ENCODE results near the gene EFCAB6.

The EFCAB6 gene

DNA sequence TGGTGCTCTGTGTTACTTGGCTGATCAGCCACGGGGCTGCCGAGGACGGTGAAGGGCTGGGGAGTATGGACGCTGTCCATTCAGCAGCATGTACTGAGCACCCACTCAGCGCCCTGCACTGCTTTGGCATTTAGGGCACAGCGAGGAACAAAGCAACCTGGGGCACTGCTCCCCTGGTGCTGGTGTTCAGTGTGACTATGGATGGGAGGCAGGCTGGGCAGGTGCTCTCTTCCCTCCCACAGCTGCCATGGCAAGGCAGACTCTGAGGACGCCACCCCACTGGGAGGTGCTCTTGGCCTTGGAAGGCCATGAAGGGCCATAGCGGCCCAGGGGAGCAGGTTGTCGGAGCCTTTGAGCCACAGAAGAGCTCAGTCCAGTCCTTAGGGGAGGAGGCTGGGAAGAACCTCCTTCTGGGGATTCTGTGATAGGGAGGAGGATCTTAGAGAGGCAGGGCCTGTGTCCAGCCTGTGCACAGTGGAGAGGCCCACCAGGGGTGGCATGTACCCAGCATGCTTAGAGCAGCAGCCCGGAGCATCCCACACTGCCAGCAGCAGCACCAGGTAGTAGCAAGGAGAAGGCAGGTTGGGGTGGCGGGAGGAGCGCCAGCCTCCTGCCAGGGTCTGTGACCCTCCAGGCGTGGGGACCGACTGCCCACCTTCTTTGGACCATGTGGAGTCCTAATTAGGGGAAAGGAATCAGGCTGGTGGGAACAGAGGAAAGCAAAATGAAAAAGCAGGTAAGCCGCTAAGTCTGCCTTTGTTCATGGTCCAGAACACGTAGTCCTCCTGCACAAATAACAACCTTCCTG, 258.4 kb downstream of the EFCAB6 start:
- no peak for DNase-seq
- TF ChIP-seq GATA1 (IDR thresholded peaks at IDR 0.05; ENCODE audit: low read depth, low read length) (no peak), POLR2A (IDR thresholded peaks at IDR 0.05; ENCODE audit: low read length) (no peak)

DNA sequence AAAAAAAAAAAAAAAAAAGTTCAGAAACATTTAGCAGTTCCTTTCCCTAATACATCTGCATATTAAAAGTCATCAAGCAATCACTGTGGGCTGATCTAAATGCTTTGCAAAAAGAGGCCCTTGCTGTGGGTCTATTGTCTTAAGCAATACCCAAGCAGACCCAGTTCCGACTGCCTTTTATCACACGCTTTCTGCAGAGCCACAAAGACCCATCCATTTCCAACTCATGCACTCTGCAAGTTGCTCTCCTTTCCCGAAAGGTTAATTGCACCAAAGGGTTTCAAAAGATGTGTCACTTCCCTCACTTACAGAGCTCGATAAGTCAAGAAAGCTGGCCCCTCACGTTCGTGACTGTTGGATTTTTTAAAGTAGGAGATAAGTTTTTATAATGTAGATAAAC, 261.4 kb downstream of the EFCAB6 start:
- no peak for DNase-seq
- TF ChIP-seq POLR2A (IDR thresholded peaks at IDR 0.05; ENCODE audit: low read length) = no peak
- no peak for TF ChIP-seq GATA1 (IDR thresholded peaks at IDR 0.05; ENCODE audit: low read depth, low read length)

DNA sequence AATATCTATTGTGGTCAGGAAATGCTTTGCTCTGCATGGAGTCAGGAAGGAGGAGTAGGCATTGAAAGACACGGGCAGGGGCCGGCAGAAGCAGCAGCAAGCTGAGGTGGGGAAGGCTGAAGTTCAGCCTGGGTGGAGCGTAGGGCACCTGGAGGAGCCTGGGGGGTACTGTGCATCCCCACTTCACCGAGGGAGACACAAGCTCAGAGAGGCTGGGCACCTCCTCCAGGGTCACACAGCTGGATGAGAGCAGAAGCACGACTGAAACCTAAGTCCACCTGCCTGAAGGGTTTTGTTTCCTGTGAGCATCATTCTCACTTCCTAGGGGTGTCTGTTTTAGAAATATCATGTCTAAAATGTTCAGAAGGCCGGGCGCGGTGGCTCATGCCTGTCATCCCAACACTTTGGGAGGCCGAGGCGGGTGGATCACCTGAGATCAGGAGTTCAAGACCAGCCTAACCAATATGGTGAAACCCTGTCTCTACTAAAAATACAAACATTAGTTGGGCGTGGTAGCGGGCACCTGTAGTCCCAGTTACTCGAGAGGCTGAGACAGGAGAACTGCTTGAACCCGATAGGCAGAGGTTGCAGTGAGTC, 262.0 kb downstream of the EFCAB6 start:
- no peak for DNase-seq
- TF ChIP-seq GATA1 (IDR thresholded peaks at IDR 0.05; ENCODE audit: low read depth, low read length) = no peak
- TF ChIP-seq POLR2A (IDR thresholded peaks at IDR 0.05; ENCODE audit: low read length) = no peak

DNA sequence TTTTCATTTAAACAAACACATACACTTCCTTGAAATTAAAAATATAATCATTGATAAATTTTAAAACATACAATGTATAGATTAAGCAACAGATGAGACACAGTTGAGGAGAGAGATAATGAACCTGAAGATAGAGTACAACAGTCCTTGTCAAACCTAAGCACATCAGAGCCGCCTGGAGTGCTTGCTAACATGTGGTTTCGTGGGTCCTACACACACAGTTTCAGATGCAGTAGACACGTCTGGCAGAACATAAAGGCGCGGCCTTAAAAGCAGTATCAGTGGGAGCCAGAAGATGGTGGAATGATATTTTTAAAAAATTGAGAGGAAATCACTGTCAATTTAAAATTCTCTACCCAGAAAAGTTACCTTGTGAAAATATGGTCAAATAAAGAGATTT, 265.9 kb downstream of the EFCAB6 start:
- DNase-seq = no peak
- TF ChIP-seq GATA1 (IDR thresholded peaks at IDR 0.05; ENCODE audit: low read depth, low read length) = no peak
- TF ChIP-seq POLR2A (IDR thresholded peaks at IDR 0.05; ENCODE audit: low read length) = no peak

DNA sequence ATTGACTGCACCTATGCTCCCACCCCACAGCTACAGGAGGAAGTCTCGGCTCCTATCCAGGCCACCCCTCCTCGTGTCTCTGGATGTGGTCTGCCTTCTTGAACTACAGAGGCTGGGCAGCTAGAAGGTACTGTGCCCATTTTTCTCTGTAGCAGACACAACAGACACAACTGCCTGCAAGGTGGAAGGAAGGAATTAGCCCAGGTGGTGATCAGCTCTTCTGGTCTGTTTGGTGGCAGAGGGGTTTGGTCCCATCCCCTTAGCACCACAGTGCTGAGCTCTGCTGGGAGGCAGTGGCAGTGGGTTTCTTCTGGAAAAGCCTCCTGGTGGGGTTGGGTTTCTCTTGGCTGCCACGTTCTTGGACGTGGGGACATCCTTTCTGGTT, 267.8 kb downstream of the EFCAB6 start:
- TF ChIP-seq GATA1 (IDR thresholded peaks at IDR 0.05; ENCODE audit: low read depth, low read length) (no peak), POLR2A (IDR thresholded peaks at IDR 0.05; ENCODE audit: low read length) (no peak)
- DNase-seq = no peak

DNA sequence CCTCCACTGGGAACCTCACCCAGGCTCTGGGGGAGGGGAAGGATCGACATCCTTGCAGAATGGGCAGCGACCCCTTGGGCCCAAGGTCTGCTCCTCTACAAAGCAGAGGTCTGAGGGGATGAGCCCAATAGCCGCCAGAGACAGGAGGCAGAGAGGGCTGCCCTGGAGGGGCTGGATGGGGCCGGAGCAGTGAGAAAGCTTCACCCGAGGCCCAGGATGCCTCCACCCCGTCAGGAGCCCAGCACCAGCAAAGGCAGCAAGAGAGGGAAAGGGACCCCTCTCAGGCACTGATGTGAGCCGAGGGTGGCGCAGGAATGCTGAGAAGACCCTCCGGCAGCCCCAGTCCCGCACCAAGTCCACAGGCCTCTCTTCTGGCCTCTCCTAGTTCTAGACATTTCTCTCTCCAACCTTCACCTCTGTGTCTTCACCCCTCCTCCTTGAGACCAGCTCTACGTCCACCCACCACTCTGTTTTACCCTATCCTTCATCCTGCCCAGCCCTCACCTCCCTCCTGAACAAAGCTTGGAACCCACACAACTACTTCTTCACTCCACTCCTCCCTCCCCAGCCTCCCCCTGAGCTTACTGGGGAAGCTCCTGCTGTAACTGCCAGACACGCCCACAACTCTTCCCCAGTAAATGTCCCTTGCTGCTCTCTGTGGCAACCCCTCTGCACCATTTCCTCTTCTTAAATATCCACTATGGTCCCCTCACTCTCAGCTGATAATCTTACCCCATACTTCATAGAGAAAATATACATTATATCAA, 268.4 kb downstream of the EFCAB6 start:
- no peak for DNase-seq
- TF ChIP-seq POLR2A (IDR thresholded peaks at IDR 0.05; ENCODE audit: low read length) (no peak), GATA1 (IDR thresholded peaks at IDR 0.05; ENCODE audit: low read depth, low read length) (no peak)

DNA sequence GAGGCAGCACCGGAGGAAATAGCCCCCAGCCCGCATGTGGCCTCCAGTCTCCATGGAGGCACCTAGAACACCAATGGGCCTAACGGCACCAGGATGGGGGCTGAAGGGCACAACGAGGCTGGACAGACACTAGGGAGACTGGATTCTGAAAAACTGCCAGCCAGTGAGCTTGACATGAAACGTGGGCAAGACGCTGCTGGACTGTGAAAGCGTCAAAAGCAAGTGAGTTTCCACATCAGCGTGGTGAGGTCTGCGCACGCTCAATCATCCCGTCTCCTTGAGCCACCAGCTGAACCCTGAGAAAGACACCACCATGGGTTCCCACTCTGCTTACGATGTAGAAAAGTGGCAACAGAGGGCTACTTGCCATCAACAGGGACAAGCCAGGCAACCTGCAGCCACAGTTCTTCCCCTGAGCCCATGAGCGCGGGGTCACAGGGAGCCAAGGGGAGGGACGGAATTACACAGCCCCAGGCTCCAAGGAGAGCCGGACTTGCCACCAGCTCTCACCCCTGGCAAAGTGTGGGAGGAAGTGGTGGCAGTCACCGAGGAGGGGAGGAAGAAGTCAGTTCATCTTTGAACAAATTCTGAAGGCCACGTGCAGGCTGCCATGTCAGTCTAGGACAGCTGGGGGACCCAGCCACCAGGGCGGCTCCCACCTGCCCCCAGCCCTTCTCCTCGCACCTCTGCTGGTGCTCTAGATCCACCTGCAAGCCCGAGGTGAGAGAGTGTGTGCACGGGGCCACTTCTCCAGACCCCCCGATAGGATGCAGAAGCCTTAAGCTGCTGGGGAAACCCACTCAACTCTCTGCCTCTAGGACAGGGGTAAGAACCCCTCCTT, 269.2 kb downstream of the EFCAB6 start:
- TF ChIP-seq GATA1 (IDR thresholded peaks at IDR 0.05; ENCODE audit: low read depth, low read length) (no peak), POLR2A (IDR thresholded peaks at IDR 0.05; ENCODE audit: low read length) (no peak)
- DNase-seq = no peak

DNA sequence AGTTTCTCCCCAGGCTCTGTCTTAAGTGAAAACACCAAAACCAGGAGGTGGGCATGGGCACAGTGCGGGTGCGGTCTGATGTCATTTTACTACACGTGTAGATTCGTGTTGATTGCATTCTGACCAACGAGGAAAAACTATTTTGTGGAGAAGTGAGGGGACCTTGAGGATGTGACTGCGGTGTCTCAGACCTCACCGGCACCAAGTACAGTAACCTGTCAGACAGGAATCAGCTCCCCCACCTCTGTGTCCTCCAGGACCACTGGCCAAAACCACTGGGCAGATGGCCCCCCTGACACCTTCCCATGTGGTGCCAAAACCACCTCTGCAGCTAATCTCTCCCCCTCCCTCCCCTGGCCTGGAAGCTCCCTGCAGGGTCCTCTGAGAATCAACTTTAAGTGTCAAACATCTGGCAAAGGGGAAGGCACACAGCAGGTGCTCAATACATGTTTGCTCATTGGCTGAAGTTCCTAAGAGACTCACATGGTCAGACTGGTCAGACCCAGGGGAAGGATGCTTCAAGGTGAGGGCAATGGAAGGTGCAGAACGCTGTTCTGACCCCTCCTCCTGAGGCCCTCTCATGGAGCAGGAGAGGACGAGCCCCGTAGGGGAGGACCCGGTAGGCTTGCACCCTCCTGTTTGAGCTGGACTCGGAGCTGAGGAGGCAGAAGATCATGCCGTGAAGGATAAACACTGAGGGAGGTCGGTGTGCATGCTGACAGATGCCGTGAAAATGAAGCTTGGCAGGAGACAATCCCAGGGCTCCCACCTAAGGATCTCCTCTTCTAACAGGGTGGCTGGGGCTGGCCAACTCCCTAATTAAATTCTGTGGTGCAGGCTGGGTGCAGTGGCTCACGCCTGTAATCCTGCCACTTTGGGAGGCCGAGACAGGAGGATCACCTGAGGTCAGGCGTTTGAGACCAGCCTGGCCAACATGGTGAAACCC, 270.4 kb downstream of the EFCAB6 start:
- no peak for DNase-seq
- no peak for TF ChIP-seq POLR2A (IDR thresholded peaks at IDR 0.05; ENCODE audit: low read length)
- TF ChIP-seq GATA1 (IDR thresholded peaks at IDR 0.05; ENCODE audit: low read depth, low read length) = no peak

DNA sequence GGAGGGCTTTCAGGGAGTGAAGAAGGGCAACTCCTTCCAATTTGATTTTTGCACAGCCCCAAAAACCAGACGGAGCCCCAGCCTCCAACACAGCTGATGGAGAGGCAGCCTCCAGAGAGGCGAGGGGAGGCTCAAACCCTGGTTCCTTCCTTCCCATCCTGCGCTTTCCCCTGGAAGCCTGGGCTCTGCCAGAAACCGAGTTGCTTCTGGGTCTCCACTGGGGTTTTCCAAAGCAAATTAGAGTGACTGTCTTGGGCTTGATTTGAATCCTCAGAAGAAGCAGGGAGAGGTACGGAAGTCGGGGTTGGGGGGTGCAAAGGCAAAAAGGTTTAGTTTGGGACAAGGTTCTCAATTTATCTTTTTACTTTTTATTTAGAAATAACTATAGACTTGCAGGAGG, 271.1 kb downstream of the EFCAB6 start:
- TF ChIP-seq GATA1 (IDR thresholded peaks at IDR 0.05; ENCODE audit: low read depth, low read length) = no peak
- no peak for TF ChIP-seq POLR2A (IDR thresholded peaks at IDR 0.05; ENCODE audit: low read length)
- DNase-seq = no peak

DNA sequence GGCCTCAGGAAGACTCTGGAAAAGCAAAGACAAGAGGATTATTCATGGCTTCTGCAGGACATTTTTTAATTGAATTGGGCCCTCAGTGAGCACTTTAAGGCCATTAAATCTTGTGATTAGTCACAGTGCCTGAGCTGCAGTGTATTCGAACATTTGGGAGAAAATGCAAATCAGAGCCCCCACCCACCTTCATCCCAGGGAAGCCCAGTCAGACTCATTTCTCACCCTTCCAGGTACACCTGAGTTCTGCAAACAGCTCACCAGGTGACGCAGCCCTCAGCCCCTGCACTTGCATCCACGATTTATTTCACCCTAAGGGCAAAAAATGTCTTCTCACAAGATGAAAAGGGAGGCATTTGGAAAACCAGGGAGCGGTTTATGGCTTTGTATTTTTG, 271.6 kb downstream of the EFCAB6 start:
- no peak for TF ChIP-seq GATA1 (IDR thresholded peaks at IDR 0.05; ENCODE audit: low read depth, low read length)
- TF ChIP-seq POLR2A (IDR thresholded peaks at IDR 0.05; ENCODE audit: low read length) = no peak
- no peak for DNase-seq

DNA sequence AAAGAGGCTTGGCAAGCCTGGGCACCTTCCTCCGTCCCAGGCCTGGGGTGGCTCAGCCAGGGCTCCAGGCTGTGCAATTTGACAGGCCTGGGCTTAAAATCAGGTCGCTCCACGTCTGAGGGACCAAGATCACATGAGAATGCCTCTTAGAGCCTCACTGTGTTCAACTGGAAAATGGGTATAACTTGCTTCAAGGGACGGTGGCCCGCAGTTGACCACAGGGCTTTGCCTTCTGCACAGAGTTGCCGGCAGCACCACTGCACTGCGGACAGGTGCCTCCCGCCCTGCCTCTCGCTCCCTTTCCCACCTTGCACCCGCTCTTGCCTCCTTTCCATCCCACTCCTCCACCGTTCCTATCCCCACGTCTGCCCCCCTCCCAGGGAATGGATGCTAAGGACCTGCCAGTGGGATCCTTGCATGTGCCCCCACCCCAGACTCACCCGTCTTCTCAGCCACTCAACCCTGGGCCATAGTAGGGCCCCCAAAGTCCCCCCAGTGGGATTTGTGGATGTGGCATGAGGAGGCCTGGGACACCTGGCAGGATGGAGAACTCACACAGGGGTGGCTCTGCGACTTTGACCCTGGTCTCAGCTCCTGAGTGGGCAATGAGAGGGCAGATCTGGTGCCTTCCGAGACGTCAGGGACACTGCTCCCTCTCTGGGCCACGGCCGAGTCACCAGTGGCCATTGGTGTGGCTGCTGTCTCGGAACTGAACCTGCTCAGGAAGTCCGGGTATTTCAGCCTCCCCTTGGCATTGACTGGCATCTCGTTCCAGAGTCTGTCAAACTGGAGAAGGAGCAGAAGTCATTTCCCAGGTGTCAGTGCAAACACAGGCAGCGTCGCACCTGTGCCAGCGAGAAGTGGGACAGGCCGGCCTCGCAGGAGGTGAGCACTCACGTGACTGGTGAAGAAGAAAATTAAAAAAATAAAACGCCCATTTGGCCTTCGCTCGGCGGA, 272.3 kb downstream of the EFCAB6 start:
- no peak for TF ChIP-seq GATA1 (IDR thresholded peaks at IDR 0.05; ENCODE audit: low read depth, low read length)
- no peak for TF ChIP-seq POLR2A (IDR thresholded peaks at IDR 0.05; ENCODE audit: low read length)
- DNase-seq = no peak

Data from erythroblast (primary cell).